GM18499 (cell line): ENCODE measurements around the gene GDPD3.

Experiments
- ATAC-seq: cut with Tn5 transposase; IDR thresholded peaks from one replicate; pipeline ENCODE4 v1.9.1; 2021; ENCODE audit warnings: moderate number of reproducible peaks; ENCODE audit not compliant: insufficient read depth, unreplicated experiment

GDPD3 gene

DNA sequence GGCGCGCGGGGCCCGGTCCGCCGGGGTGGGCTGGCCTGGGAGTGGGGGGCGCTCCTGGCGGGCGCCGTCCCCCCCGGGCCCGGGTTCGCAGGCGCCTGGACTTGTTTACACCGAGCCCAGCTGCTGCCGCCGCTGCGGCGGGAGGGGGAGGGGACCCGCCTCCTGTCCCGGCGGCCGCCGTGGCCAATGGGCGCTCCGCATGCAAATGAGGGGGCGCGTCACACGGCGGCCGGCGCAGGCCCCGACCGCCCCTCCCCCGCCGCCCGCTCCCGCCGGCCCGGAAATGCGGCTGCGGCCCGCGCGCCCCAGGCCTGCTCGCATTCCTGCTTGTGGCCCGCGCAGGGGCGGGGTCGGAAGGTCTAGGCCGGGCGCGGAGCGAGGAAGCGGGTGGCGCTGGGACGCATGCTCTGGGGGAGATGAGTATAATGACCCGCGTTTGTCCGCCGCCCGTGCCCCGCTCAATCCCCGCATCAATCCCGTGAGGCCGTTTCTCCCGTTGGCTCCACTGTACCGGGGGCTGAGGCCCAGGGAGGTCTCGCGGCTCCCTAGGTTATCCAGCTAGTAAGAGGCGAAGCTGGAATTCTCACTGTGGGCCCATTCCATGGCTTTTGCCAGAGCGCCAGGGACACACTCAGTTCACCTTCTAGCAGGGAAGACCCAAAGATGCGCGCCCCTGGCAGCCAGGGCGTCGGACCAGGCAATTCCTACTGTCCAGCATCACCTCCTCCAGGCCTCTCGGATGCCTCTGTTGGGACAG, 17.1 kb downstream of the GDPD3 start, which contains the start of gene YPEL3:
Gene YPEL3, minus strand, starts transcription at position 109 of the 757 bp plus-strand sequence. CDS start 731 bp downstream, outside the sequence.
- no peak for ATAC-seq

DNA sequence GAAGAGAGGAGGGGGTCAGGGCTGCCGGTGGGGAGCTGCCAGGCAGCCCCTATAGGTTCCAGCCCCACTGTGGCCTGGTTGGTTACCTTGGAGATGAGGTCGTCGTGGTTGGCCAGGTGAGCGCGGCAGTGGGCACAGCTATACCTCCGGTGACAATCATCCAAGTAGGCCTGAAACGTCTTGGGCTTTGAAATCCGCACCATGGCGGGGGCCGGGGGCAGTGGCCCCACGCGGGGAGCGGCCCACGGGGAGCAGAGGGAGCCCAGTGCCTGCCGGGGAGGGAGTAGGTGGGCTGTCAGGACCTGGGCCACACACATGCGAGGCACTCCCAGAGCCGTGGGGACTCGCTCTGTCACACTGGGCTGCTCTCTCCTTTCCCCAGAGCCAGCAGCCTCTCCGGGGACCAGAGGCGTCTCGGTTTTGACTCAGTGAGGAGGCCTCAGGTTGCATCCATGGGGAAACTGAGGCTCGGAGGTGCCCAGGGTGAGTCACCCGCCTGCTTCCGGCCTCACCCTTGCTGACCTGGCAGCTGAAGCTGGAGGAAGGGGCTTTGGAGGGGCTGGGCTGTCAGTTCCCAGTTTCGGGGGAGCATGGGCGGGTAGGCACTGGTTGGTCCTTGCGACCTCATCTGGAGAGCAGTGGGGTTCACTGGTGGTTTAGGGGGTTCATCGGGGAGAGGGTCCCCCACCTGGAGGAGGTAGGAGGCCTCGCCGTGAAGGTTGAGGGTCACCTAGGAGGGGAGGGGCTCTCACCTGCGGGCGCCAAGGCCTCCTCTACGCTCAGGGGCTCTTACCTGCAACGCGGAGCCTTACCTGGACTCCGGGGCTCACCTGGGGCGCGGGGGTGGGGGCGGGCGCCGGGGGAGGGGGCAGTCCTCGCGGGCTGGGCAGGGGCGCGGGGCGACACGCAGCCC, 17.9 kb downstream of the GDPD3 start:
- no peak for ATAC-seq

DNA sequence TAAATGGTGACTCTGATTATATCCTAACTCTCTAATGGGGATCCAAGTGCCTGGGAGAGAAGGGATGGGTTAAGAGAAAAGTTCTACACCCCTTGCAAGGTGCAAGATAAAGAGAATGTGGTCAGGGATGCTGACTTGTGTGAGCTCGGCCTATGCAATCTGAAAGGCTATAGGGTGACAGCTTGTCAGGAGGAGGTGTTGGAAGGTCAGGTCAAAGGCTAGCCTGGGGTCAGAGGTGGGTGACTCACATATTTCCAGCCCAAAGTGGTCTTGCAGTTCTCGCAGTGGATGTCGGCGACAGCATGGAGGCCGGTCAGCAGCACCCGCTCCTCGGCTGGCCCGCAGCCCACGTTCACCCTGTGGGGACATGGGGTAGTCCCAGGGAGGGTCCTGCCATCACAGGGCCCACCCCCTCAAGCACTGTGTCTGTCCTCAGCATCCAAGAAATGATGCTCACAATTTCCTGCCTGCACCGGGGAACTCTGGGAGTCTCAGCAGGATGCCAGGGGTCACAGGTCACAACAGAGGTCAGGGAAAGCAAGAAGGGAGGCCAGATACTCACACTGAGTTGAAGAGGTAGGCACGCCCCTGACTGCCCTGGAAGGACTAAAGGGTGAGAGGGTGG, 18.7 kb downstream of the GDPD3 start:
- no peak for ATAC-seq

DNA sequence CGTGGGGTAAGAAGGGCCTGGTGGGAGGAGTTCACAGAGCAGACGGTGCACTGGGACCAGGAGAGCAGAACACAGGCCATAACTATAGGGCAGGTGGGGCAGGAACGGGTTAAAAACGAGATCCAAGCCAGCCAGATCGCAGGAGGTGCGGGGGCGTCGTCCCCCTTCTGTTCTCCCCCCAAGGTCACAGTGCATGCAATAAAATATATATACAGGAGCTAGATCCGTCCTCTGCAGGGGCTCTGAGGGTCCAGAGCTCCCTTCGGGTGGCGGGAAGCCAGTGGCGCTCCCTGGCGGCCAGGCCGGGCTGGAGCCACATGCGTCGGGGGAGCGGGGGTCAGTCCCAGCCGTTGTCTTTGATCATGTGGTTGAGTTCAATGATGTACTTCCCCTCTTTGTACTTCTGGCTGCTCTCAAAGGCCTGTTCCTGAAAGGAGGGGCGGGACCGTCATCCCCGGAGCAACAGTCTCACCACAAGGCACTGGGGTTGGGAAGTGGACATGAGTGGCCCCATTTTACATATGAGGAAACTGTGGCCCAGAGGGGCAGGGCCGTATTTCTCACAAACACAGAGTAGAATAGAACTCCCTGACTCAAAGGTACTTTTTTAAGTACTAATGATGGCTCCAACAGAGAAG, 20.8 kb downstream of the GDPD3 start:
- peak; percentile 32 for ATAC-seq

DNA sequence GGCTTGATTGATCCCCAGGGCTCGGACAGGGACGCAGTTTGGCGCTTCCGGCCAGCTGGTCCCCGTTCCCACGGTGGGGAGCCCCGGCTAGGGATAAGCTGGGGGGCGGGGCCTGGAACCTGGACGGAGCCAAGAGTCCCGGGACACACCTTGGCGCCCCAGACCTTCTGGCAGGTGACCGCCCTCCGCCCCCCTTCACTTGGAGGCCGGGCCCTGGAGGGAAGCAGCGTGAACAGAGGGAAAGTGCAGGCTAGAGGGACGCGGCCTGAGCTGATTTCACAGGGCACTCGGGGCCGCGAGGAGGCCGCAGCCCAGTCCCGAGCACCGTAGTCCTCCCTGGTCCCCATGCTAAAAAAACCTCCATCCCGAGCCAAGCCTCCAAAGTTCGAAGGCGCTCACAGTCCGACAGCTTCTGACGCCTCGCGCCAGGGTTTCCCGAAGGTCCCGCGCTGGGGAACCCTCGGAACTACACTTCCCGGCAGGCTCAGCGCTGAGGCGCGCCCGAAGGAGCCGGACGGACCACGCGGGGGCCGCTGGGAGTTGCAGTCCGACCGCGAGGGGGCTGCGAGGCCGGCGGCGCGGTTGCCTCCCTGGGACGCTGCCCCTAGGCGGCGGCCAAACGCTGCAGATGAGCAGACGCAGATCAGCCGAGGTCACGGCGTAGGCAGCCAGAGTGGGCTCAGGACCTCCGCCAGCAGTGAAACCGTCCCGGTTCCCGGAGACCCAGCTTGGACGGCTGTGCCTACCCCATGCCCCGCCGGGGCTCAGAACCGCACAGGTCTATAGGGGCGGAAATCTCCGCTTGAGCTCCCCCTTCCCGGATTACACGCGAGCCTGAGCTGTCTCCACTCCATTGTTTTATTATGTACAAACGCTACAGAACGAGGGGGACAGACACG, 21.6 kb downstream of the GDPD3 start, which contains the start of gene TBX6:
Gene TBX6, minus strand, starts transcription at position 451 of the 899 bp plus-strand sequence. CDS start 731 bp downstream, outside the sequence.
- ATAC-seq, result peak; percentile 34

DNA sequence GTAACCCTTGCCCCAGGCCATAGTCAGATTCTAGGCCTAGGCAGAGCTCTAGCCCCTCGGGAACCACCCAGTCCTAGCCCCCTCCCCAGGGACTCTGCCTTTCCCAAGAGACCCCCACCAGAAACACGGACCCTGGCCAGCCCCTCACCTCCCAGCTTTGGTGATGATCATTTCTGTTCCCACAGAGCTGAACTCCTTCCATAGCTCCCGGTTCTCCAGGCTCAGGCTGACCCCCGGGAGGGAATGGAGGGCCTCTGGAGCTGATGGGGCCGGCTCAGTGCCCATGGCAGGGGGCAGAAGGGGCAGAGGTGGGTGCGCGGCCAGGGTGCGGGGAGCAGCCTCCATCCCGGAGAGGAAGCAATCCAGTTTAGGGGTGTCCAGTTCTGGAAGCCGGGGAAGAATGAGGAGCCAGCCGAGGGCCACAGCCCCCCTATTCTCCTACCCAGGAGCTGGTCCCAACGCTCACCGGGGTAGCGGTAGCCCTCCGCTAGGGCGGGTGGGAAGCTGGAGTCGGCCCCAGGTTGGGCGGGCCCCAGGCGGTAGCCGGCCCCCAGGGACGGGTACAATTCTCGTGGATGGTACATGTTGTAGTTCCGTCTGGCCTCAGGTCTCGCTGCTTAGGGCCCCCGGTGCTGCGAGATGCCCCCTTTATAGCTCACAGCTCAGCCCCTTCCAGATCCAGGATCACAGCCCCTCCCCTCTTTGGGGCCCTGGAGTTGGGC, 22.6 kb downstream of the GDPD3 start:
- no peak for ATAC-seq

DNA sequence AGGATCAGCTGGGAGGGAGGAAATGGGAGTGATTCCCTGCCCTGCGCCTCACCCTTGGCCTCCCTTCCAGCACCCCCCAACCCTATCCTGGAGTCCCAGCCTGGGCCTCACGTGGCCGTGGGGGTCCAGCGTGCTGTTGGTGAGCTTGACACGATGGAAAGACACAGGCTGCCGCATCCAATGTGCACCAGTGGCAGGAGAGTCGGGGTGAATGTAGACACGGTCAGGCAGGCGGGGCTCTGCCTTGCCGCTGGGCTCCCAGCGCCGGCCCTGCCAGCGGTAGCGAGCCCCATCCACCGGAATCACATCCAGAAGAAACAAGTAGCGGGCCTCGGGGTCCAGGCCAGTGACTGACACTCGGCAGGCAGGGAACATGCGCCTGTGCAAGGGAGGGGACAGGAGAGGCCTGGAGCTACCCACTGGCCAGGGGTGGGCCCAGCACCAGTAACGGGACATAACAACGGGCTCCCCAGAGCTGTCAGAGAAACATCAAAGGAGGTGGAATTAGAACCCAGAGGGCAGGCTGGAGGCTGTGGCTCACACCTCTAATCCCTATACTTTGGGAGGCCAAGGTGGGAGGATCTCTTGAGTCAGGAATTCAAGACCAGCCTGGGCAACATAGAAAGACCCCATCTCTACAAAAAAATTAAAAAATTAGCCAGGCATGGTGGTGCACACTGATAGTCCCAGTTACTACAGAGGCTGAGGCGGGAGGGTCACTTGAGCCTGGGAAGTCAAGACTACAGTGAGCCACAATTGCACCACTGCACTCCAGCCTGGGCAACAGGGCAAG, 24.3 kb downstream of the GDPD3 start:
- no peak for ATAC-seq

DNA sequence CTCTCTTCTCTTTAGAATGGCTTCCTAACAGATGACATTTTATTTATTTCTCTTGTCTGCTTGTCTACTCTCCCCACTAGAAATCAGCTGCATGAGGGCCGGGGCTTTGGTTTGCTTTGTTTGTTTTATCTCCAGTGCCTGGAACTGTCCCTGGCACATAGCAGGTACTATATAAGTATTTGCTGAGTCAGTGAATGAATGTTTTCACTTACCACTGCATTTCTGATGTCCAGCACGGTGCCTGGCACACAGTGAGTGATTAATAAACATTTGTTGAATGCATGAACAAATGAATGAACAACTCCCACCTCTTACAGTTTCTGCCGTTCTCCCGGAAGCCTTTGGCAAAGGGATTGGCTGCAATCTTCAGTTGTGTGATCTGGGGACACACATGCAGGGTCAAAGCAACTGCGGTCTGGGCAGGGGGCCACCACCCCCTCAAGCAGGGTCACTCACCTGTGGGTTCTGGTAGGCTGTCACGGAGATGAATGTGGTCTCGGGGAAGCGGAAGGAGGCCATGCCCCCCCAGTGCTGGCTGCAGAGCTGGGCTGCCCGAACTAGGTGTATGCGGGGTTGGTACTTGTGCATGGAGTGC, 25.0 kb downstream of the GDPD3 start:
- ATAC-seq, result no peak

DNA sequence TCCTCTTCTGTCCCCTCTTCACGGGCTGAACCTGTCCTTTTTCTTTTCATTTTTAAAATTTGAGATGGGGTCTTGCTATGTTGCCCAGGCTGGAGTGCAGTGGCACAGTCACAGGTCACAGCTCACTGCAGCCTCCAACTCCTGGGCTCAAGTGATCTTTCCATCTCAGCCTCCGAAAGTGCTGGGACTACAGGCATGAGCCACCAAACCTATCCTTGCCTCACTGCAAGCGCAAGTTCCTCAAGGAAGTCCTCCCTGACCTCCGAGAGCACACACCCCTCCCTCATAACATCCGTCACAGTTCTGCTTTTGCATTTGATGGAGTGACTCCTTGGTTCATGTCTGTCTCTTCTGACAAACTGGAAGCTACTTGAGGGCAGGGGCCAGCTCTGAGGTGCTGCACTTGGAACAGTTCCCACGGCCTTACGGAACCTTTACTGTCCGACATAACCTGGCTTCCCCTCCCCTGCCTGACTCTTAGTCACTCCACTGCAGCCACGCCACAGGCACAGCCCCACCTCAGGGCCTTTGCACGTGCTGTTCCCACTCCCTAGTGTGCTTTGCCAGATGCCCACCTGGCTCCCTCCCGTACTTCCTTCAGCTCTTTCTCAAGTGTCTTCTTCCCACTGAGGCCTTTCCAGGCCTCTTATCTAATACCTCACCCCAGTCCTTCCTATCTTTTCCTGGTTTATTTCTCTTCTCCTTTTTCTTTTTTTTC, 26.0 kb downstream of the GDPD3 start:
- ATAC-seq, result no peak

DNA sequence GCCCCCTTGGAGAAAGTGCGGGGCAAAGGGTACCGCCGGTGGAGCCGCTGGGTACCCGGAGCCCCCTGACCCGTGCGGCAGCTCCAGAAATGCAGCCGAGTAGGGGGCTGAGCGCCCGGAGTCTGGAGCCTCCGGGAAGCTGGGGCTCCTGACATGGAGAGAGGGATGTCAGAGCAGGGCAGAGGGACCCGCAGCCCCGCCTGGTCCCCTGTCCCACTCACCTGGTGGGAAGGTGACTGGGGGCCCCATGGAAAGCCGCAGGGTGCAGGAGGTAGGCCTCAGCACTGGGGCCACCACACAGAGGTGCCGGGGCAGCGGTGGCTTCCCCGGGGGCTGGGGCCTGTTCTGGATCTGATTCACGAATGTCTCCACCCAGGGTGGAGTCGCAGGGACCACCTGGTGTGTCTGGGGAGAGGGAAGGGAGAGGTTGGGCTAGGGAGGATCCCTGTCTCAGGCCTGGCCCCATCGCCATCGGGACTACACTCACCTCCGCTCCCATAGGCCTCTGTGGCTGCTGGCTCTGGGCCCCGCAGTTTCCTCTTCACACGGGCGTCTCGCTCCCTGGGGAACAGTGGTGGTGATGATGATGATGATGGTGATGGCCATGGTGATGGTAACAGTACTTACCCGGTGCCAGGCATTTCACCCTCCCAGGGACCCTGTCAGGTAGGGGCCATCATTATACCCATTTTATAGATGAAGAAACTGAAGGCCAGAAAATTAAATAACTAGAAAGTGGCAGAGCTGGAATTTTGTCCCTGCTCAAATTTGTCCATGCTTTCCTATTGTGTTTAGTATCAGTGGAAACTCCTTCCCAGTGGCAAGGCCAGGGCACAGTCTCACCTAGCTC, 26.8 kb downstream of the GDPD3 start:
- no peak for ATAC-seq

DNA sequence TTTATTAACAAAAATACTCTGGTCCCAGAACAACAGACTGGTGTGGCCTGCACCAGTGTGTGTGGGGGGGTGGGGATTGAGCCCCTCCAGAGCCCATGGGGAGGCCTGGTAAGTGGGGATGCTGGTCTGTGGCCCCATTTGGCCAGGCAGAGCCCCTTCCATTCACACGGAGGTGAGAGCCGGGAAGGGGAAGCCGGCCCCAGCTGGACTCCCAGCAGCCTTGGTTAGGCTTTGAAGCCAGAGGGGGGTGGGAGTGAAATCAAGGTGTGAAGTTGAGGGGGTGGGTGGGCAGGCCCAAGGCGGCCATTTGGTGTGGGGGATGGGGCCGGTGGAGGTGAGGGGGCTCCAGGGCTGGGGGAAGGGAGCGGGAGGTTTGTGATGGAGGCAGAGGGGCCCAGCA, 27.5 kb downstream of the GDPD3 start:
- no peak for ATAC-seq

DNA sequence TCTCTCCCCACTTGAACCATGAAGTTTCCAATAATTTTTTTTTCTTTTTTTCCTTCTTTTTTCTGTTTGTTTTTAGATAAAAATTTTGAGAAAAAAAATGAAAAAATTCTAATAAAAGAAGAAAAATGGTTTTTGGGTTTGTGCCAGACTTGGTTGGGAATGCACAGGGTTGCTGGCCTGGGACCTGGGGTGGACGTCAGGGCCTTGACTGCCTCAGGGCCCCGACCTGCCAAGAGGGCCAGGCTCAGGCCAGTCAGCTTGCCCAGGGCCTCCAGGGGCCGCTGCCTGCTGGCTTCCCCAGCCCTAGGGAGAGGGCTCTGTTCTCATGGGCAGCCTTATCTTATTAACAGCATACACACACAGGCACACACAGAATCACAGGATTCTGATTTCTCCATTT, 28.1 kb downstream of the GDPD3 start:
- ATAC-seq, result no peak

DNA sequence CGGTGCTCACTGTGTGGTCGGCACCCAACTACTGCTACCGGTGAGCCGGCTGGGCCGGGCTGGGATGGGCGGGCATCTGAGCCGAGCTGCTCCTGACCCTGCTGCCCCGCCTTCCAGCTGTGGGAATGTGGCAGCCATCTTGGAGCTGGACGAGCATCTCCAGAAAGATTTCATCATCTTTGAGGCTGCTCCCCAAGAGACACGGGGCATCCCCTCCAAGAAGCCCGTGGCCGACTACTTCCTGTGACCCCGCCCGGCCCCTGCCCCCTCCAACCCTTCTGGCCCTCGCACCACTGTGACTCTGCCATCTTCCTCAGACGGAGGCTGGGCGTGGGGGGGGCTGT, 28.5 kb downstream of the GDPD3 start:
- no peak for ATAC-seq

DNA sequence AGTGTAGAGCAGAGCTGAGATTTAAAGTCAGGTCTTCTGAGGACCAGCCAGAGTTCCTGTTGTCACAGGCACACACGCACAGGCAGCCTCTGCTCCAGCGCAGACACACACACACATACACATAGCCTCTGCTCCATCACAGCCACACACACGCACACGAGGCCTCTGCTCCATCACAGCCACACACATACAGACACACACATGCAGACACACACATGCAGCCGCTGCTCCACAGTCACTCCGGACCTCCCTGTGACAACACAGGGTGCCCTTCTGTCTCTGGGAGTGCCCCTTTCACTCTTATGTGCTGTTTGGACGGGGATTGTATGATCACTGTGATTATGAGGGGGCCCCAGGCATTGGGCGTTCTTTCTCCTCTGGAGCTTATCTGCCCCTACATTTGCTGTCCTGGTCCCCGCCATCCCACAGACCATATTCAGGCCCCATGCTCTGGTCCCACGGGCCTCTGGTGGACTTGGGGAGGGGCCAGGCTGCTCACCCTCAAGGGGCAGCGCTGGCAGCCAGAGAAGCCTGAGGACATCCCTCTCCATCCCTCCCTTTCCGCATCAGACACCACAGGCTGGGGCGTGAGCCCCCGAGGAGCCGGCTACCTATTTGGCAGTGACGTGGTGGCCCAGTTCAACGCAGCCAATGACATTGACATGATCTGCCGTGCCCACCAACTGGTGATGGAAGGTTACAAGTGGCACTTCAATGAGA, 29.1 kb downstream of the GDPD3 start:
- no peak for ATAC-seq

DNA sequence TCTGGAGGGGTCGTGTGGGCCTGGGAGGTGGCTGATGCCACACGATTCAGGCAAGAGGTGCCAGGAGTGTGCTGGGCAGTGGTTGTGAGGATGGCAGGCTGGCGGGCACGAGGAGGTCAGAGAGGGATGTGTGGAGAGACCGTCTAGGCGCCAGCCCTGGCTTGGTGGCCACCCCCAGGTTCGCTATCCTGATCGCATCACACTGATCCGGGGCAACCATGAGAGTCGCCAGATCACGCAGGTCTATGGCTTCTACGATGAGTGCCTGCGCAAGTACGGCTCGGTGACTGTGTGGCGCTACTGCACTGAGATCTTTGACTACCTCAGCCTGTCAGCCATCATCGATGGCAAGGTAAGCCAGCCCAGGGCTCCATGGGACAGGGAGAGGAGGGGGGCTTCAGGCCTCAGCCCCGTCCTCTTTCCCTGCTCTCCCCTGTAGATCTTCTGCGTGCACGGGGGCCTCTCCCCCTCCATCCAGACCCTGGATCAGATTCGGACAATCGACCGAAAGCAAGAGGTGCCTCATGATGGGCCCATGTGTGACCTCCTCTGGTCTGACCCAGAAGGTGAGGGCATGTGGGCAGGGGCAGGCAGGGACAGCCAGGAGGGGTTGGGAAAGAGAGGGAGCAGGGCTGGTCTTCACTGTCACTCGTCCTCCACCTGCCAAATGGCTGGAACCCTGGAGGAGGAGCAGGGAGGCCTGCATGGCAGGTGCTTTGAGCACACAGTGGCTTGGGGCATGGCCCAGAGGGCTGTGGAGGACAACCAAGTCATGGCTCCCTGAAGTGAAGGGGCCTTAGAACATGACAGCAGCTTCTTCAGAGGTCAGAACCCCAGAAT, 29.9 kb downstream of the GDPD3 start:
- no peak for ATAC-seq
